Epithelial cell of proximal tubule (primary cell): ENCODE measurements around the gene MRPL21. TPM values are rescaled to one million over a fixed set of nuclear protein-coding genes. Genes with fewer than 3 reads are reported as not detected.

Source experiments
- DNase-seq: peaks from one replicate; pipeline ENCODE4 v3.0.0-alpha.2; 2011; ENCODE audit warnings: low read depth
- H3K4me3 ChIP-seq: 2 replicates; pipeline ENCODE4 v1.5.1; 2011; ENCODE audit warnings: low read depth, mild to moderate bottlenecking, low read length
- total RNA-seq: library from RNA; depleted of rRNA; stranded (reverse); fragments of >200 nt; gene quantifications from 2 replicates; pipeline ENCODE4 v1.2.3, GENCODE V29; 2015
- TF ChIP-seq, protein P1 (sequence below): conservative IDR thresholded peaks from 2 replicates; pipeline ENCODE4 v1.5.1; 2012; ENCODE audit warnings: low read depth, mild to moderate bottlenecking, low read length

MRPL21 gene
- total RNA-seq, 1 donor from 2014 or later, result 80.1 TPM

DNA sequence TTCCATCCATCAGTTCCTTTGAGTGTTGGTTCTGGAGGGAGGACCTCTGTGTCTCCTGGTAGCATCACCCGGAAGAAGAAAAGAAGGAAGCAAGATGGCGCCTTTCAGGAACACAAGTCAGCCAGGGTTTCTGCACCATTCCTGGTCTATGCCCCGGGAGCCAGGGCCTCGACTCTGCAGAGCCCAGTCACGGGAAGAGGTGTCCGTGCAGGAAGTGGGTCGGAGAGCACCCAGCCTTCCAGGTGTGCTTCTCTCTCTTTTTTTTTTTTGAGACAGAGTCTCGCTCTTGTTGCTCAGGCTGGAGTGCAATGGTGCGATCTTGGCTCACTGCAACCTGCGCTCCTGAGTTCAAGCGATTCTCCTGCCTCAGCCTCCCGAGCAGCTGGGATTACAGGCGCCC, 21.2 kb downstream of the MRPL21 start:
- TF ChIP-seq, protein P1, sequence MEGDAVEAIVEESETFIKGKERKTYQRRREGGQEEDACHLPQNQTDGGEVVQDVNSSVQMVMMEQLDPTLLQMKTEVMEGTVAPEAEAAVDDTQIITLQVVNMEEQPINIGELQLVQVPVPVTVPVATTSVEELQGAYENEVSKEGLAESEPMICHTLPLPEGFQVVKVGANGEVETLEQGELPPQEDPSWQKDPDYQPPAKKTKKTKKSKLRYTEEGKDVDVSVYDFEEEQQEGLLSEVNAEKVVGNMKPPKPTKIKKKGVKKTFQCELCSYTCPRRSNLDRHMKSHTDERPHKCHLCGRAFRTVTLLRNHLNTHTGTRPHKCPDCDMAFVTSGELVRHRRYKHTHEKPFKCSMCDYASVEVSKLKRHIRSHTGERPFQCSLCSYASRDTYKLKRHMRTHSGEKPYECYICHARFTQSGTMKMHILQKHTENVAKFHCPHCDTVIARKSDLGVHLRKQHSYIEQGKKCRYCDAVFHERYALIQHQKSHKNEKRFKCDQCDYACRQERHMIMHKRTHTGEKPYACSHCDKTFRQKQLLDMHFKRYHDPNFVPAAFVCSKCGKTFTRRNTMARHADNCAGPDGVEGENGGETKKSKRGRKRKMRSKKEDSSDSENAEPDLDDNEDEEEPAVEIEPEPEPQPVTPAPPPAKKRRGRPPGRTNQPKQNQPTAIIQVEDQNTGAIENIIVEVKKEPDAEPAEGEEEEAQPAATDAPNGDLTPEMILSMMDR, result no peak
- DNase-seq, result no peak
- H3K4me3 ChIP-seq, result no peak overlapping the region

DNA sequence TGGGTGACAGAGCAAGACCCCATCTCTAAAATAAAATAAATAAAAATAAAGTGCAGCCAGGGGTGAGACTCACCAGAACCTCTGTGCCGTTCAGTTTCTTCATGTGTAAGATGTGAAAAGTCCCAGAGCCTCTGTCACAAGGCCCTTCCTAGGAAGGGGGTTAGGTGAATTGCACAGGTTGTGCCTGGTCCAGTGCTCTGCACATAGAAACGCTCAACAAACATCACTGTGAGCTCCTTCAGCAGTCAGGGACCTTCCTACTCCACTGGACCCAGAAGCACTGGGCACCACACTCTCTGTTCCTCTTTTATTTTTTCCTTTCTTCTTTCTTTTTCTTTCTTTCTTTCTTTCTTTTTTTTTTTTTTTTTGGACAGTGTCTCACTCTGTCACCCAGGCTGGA, 22.3 kb downstream of the MRPL21 start:
- TF ChIP-seq, protein P1, result no peak
- H3K4me3 ChIP-seq, result no peak overlapping the region
- no peak for DNase-seq

GRCh38 chr11:68880851-68881250, 22.8 kb downstream of the MRPL21 start:
- TF ChIP-seq, protein P1, result no peak
- DNase-seq, result no peak
- H3K4me3 ChIP-seq, result no peak overlapping the region

DNA sequence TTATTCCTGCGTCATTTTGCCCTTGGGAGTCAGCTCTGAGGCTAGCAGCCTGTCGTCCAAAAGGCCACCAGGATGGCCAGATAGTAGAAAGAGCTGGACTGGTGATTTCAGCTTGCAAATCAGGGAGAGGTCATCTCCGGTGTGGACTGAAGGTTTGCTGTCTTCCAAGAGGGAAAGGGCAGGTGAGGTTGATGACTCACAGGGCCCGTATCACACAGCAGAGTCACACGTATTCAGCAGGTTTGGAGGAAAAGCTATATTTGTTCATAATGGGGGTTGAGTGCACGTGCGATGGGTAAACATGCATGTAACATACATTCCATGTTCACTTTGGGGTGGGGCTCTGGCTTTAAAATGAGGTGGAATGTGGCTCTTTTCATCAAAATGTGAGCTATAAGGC, 25.6 kb downstream of the MRPL21 start:
- no peak for DNase-seq
- TF ChIP-seq, protein P1, result no peak
- no peak overlapping the region for H3K4me3 ChIP-seq

DNA sequence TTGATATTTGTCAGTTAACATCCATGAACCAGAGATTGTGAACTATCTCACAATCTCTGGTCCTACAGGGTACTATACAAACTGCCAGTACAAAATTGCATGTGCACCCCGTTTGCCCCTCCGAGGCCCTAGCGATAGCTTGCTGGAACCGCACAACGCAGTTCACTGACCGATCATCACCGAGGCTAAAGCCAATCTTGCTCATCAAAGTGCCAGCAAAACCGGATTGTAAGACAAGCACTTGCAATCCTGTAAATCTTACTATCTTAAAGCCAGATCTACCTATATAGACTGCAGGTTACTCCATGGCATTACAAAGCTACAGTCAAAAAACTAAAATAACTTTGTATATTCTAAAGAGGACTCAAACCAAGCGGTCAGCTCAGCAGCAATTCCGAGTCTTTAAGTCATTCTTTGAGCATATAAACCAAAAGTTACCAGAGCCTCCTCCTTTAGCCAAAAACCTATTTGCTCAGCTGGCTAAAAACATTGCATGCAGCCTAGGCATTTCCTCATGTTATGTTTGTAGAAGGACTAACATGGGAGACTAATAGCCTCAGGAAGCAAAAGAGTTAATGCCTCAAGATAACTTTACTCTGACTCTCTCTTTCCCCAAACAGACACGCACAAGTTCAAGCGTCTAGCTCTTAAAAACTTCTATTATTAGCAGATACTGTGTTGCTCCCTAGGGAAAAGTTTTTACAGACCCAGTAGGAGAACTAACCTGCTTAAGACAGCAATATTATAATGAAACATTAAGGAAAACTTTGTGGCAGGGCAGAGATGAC, 31.2 kb downstream of the MRPL21 start:
- no peak for DNase-seq
- H3K4me3 ChIP-seq, result no peak overlapping the region
- TF ChIP-seq, protein P1, result no peak

- TF ChIP-seq, protein P1, result peak; percentile 31
- no peak for DNase-seq
- peak overlapping the region; percentile 59 for H3K4me3 ChIP-seq
Measured at GRCh38 chr11:68870470-68870869, 33.2 kb downstream of the MRPL21 start.
